KG1 (cell line): Measurements from ENCODE around the gene A1BG.

Source experiments
- DNase-seq: peaks from one replicate; lab custom pipeline; 2025; lab: John Stamatoyannopoulos, UW

A1BG gene

GRCh38 chr19:58296104-58296503, 57.2 kb downstream of the A1BG start:
- no peak for DNase-seq
